ENCODE results near the gene TRAPPC6A.
A peak's percentile ranks its signal among the peaks of the same experiment; 100 is the strongest.
"Not testable (repeated sequence)": the region's sequence is repeated elsewhere in the genome, so short reads cannot be mapped to it uniquely, and the experiment has no call there.

TRAPPC6A gene

GRCh38 chr19:45125360-45125759 is 52.7 kb downstream of the TRAPPC6A start:
- no peak for DNase-seq

GRCh38 chr19:45124021-45124420 is 54.0 kb downstream of the TRAPPC6A start:
- DNase-seq: no peak

GRCh38 chr19:45123440-45123850 is 54.6 kb downstream of the TRAPPC6A start:
- DNase-seq: peak in 1 of 2 experiments; percentile 14

GRCh38 chr19:45122832-45123231 is 55.2 kb downstream of the TRAPPC6A start:
- DNase-seq: no peak

GRCh38 chr19:45121827-45122345 is 56.2 kb downstream of the TRAPPC6A start:
- no peak for DNase-seq

- no peak for DNase-seq
These were observed 58.5 kb downstream of the TRAPPC6A start for GRCh38 chr19:45119582-45119981.

- not testable (repeated sequence) for DNase-seq
These were observed 59.3 kb downstream of the TRAPPC6A start for GRCh38 chr19:45118591-45119355.

- DNase-seq: no peak
These were observed 59.9 kb downstream of the TRAPPC6A start for GRCh38 chr19:45118106-45118505.

GRCh38 chr19:45117671-45118070 is 60.4 kb downstream of the TRAPPC6A start:
- no peak for DNase-seq

- DNase-seq: no peak
These were observed 60.9 kb downstream of the TRAPPC6A start for GRCh38 chr19:45117167-45117594.

GRCh38 chr19:45115809-45116615 is 62.0 kb downstream of the TRAPPC6A start:
- DNase-seq: no peak

GRCh38 chr19:45114116-45114515 is 63.9 kb downstream of the TRAPPC6A start:
- DNase-seq: no peak

GRCh38 chr19:45113628-45114027 is 64.4 kb downstream of the TRAPPC6A start:
- no peak for DNase-seq

Measured in NCI-H446 (cell line).